Hindlimb muscle (tissue), 1 donor: ENCODE measurements around the gene FAF1. TPM values are rescaled to one million over a fixed set of nuclear protein-coding genes. Genes with fewer than 3 reads are reported as not detected.

Experiments used
- DNase-seq: peaks from one replicate; pipeline ENCODE4 v3.0.0-alpha.2; 2013
- polyA plus RNA-seq: library from polyadenylated mRNA; unstranded; fragments of 120-200 nt; gene quantifications from one replicate; pipeline ENCODE4 v1.2.1, GENCODE V29; 2013; ENCODE audit not compliant: insufficient read length

The FAF1 gene
- polyA plus RNA-seq, 1 donor = 43.5 TPM

DNA sequence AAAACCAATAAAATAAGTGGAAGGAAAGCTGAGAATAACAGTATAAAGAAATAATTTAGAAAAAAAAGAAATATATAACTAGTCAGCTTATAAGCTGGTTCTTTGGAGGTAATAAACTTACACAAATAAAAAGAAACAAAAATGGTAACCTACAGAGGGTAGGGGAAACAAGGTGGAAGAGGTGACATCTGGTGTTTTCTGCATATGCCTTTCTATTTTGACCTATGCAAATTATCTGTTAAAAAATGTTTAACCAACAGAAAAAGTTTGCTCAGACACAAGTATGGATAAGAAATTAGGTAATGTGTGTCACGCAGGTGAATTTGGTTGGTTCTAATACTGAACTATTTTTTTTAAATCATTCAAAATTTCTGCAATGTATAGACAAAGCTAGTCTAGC lies 483.3 kb downstream of the FAF1 start:
- no peak for DNase-seq

DNA sequence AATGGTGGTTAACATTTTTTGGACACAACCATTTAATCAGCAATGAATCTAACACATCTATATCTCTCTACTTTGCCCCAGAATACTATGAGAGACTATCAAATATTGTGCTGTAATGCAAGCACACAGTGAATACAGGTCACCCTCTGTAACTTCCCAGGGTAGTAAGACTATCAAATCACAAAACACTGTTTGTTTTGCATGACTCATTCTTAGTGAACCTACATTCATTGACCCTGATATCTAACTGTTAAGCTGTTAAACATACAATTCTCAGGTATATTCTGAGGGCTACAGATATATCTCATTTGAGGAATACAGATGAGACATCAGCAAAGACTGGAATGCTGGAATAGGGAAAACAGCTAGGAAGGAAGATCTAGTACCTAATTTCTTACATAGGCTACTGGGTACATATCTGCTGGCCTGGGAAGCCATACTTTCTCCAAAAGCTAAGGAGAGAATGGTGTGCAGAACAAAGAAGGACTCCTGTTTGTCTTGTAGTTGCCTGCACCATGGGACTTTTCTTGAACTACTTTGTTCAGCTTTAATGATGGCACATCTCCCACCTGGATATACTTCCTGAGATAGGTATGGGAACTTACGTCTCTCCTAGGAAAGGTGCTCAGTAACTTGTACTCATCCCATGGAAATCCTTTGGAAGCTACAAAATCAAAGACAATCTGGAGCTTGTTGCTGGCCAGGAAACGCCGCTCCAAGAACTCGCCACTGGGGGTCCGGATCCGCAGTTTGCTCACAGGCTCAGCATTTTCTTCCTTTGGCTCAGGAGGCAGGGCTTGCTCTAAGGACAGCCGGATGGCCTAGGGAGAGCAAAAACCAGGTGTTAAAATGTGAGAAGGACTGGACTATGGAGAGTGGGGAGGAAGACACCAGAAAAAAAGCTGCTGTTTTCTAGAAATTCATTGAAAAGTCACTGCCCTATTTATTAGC lies 484.9 kb downstream of the FAF1 start:
- DNase-seq = no peak

DNA sequence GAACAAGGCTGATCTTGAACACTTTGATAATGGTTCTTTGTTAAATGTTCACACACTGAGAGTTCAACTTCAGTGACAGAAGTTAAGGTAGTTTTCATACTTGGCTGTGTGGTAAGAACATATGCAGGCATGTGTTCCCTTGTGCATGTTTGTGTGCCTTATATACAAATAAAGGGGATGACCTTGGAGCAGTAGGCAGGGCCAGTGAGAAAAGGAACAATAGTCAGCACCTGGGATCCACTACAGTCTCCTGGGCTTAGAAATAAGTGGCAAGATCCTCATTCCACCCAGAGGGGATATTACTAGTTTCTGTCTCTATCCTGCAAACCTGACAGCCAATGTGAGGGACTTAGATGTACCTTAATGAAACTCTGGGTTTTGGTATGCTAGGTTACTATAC lies 486.6 kb downstream of the FAF1 start:
- DNase-seq = no peak

DNA sequence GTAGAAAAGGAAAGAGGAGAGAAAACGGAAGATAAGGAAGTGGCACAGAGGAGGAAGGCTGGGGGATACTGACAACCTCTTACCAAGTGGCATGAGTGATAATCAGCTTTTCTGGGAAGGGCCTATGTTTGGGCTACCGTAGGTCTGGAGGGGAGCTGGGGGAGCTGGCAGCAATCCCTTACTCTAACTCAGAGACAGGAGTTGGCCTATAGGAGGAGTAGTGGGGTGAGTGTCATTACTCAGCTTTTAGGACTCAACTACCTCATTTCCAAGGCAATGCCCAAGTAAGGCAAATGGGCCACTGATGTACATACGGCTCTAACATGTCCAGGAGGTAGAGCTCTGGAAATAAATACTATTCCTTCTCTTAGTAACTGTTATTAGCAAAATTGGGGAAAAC lies 488.1 kb downstream of the FAF1 start:
- DNase-seq = no peak

DNA sequence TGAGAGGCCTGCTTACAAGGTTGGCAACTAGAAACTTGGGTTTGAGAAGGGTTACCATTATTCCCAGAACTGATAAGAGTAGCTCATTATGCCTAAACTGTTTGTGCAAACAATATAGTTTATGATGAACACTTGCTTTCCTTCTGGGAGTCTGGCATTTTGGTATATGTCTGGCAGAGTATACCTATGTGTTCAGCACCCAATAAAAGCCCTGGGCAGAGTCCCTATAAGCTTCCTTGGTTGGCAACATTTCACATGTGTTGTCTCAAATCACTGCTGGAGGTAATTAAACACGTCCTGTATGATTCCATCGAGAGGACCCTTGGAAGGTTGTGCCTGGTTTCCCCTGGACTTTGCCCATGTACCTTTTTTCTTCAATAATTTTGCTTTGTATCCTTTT lies 497.1 kb downstream of the FAF1 start:
- no peak for DNase-seq

DNA sequence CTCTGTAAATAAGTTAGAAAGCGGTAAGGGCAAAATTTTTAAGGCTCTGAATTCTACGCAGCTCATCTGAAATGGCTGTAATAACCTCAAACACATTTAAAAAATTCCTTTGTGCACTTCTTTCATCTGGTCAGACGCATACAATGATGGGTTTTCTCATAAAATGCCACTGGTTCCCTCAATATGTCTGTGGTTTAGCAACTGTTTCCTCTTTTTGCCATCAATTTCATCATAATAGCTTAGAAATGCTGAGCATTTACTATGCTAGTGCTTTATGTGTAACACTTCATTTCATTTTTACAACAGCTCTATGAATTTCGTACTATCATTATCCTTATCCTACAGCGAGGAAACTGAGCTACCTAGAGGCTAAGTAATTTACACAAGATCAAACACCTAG lies 501.6 kb downstream of the FAF1 start:
- DNase-seq = no peak

DNA sequence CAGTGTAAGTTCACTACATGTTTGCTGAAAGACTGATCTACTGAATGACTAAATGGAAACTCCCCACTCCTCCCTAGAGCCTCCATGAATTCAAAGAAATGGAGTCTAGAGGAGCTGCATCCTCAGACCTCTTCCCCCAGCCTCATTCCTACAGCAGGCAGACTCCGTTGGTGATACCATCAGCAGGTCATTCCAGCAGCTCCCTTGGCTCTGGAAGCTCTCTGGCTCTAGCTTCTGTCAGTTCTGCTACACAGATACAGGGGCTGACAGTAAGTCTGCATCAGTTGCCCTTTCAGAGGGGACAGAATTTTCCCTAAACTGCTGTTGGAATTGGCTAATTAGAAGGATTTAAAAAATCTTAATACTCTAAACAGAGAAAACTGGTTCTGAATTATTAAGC lies 505.2 kb downstream of the FAF1 start:
- no peak for DNase-seq

DNA sequence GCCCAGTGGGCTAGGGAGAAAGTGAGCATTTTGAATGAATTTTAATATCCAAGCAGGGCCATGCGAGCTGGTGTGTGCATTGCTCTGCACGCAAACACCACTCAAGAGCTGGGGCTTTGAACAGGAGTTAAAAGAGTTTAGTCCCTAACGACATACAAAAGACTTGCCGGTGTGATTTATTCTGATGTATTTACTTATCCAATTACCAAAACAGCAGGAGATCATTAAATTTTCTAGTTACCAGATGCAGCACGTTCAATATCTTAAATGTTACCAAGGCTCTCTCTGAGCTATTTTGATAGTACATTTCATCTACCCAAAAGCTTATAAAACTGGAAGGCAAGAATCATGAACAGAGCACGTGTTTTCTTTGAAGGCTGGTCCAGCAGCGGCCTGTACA lies 506.8 kb downstream of the FAF1 start:
- DNase-seq = no peak

DNA sequence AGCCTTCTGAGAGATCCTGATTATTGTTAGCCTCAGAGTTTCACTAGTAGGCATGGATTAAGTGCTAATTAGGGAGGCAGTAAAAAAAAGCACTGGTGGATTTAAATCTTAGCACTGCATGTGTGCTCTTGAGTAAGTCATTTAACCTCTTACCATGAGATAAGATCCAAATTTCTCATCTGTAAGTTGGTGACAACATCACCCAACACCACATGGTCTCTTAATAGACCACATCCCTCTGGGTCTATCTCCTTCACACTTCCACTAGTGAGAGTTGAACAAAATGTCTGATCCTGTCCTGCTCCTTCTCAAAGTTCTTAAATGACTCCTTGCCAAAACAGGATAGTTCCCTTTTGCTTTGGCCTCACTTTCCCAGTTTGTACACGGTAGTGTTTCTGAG lies 507.4 kb downstream of the FAF1 start:
- DNase-seq = no peak

DNA sequence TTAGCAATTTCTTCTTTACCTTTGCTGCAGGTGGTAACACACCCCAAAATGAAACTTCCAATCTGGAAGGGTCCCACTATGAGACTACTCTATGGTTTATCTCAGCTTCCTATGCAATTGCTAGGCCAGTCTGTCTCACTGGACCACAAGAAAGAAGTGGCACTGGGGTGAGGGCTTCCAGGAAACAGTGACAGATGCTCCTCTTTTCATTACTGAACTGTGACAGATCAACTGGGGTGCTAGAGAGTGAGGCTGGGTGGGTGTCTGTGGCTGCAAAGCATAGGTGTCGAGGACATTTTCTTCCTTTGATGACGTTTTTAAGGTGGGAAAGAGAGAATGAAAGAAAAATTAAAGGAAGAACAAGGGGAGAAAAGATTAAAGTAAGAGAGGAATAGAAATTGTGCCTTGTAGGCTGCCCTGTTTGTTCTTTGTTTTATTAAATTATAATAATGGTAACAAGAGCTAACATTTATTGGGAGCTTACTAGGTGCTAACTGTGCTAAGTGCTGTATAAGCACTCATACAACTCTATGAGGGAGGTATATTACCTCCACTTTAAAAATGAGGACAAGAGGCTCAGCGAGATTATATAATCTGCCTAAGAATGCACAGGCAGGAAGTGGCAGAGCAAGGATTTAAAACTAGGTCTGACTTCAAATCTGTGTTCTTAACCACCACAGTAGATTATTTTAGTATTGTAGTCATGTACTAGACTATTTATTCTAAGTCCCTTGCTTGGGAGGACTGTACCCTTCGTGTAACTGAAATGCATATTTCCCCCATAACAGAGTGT lies 509.0 kb downstream of the FAF1 start:
- DNase-seq = no peak

DNA sequence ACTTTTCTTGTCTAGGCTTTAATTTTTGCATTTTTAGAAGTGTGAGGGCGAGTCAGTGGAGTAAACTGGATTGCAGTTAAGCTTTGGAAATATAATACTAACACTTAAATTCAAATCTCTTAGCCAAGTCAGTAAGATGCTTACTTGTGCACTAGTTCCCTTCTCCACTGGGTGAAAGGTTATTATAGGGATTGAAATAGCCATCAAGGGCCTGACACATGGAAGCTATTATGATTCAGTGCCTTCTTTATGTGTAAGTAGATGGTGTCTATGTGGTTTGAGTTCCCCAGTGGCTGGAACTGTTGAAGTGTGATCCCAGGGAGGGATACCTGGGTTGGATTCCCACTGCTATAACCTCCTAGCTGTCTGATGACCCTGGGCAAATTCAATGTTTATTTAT lies 512.1 kb downstream of the FAF1 start:
- no peak for DNase-seq

DNA sequence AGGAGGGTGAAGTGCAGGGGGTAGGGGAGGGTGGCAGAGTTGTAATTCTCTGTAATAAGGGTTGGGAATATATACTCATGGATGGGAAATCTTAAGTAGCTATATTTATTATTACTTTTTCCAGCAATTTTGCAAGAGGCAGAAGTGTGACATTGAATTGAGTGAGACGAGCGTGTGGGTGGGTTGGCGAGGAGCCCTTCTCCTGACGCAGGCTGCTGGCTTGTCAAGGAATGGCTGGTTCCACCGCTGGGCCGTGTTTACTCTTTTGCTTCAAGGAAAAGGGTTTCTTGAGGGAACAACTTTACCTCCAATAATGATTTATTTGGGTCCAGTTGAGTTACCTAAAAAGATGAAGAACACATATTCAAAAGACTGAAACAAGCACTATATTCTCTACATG lies 518.9 kb downstream of the FAF1 start:
- no peak for DNase-seq

DNA sequence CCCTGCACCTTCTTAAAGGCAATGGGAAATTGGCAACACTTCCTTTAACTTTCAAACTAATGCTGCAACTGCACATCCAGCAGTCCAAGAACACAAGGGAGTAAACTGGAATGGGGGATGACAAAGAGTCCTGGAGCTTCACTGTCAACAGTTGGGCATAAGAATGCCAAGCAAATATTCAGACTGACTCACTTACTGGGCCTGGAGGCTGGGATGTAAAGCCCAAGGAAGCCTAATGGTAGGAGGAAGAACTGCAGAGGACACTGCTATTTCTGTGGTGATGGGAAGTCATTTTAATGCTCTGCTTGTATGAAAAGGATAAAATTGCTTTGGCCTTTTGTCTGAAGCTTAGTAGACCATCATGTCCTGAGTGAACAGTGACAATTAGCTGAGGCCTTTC lies 521.1 kb downstream of the FAF1 start:
- DNase-seq = no peak

DNA sequence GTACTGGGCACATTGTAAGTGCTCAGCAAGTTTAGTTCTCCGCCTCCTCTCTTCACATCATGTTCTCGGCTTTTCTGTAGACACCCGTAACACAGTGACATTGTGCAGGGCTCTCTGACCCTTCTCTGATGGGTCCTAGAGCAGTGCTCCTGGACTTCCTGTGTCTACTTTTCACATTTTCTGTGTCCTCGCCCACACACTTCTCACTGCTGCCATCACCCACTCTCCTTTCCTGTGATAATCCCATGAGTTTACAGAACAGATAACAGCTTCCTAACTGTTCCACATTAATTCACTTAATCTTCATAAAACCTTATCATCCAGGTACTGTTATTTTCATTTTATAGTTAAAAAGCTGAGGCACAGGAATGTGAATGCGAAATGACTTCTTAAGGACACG lies 523.6 kb downstream of the FAF1 start:
- no peak for DNase-seq

DNA sequence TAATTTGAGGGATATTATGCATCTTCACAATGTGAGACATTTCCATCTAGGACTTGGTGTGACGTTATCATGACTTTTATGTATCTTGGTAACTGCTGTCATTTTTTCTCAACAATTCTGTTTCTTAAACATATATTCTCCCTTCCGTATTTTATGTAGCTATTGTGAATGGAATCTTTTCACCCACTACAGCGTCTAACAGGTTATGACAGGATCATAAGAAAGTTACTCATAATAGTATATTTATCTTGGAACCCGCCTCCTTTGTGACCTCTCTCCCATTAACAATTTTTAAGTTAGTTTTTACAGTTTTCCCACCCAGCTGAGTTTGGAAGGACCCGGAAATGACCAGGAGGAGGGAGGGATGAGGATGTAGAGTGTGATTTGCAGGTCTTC lies 530.1 kb downstream of the FAF1 start:
- DNase-seq = no peak

DNA sequence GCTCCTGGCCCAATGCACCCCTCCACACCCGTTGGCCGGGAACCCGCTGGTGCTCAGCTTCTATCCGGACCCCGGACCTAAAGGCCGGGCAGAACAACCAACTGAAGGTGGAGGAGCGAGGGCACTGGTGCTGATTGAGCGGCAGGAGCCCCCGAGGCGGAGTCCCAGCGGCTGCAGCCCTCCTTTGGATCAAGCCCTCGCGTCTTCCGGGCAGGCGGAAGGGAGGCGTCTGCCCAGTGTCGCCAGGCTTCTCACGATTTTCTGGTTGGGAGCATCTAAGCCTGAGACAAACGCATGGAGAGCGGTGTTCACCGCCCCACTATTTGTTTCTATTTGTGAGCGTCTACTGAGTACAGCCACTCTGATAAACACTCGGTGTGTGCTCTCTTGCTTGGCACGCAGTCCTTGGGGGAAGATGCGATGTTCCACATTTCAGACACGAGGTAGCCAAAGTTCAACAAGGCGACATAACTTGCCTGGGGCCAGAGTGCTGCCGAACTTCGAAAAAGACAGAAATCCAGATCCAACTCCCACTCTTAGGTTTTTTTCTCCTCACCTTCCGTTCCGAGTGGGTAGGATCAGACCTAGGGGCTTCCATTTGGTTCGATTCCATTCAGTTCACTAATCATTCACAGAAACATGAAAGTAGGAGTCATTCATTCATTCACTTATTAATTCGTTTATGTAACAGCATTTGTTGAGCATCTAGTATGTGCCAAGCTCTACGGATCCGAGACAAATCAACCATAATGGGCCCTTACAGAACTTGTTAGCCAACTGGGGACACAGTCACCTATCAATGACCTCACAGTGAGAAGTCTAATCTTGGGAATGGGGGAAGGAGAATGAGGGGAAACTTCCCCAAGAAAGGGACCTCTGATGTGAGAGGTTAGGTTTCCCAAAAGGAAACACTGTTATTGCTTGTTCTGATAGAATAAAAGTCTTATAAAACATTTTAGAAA lies 532.0 kb downstream of the FAF1 start:
- DNase-seq = no peak

DNA sequence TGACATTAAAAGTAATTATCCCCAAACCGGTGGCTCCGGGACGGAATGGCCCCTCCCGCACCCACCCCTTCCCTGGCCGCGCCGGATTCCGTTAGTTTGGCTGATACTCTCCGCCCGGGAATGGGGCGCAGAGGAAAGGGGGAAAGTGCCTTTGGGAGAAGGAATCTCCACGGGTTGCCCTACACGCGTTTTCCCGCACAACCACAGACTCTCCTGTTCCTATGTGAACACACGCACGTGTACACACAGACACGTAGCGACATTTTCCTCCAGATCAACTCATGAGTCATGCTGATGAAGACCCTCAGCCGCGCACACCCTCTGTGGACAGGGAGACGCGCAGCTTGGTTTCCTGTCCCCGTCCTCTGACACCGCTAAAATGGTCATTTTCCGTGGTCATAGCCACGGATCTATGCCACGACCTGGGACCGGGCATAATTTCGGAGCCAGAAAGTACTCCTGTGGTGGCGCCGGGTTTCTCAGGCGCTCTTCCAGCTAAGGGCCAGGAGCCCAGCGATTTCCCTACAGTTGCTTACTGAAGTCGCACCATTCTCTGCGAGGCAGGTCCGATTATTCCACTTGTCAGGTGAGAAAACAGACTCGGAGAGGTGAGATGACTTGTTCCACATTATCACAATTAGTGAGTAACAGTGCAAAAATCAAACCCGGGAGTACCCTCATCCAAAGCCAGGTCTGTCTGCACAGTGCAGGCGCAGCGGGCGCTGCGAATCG lies 532.8 kb downstream of the FAF1 start:
- DNase-seq = no peak

DNA sequence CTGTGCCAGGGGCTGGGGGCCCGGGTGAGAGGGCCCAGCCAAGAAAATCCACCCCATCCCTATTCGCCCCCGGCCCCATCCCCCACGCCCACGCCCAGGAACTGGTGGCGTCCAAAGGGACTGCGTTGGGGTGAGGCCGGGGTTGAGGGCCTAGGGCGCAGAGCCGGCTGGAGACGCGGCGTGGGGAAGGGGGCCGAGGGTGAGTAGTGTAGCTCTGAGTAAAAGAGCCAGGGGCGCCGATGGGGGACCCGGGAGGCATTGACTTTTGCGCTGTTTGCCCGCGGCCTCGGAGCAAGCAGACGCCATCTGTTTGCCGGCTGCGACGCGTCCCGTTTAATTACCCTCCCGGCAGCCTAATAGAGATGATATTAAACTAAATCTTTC lies 533.4 kb downstream of the FAF1 start:
- no peak for DNase-seq

DNA sequence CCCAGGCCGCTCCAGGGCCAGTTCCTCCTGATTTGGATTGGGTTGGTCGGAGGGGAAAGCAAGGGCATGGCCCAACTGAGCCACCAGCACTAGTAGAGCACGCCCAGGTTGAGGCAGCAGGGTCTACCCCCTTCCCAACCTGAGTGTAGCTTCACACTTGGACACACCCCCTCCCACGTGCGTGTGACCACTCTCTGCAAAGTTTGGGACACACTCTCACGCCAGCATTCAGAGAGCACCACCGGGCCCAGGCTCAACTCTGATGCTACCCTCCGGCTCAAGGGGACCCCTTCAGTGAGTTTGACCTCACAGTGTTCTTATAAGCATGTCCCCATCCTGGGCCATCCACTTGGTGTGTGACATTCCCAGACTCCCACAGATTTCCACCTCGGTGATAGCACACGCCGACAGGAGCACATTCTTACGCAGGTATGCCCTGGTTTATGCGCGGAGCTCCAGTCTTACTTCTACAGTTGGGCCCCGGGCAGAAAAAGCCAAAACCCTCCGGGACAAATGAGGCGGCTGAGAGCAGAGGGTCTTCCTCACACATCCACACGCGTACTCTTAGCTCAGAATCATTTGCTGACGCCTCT lies 533.9 kb downstream of the FAF1 start:
- DNase-seq = no peak

DNA sequence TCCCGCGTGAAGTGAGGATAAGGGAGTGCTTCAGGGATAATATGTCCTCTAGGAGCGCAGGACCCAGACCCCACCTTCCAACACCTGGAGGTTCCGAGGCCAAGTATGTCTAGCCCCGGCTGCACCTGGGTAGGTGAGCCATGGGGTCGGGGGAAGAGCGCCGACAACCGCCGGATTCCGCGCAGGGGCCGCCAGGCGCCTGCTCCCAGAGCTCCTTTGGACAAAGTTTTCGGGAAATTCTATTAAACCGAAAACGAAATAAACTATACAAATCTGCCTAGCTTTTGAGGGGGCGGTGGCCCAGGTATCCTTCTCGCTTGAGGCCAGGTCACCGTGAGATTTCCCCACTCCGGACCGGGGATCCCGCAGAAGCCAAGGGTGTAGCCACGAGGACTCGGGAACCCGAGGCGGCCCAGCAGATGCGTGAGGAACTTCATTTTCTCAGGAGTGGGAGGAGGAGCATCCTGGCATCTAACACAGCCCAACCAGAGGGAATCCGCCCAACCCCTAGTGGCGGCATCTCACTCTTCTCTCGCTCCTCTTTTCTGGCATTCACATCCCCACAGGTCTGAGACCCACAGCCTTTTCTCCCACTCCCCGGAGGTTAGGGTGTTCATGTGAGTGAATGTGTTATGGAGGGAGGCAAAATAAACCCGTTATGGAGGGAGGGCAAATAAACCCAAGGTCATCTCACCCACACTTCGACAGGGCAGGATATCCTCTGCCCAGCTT lies 534.5 kb downstream of the FAF1 start:
- DNase-seq = no peak

DNA sequence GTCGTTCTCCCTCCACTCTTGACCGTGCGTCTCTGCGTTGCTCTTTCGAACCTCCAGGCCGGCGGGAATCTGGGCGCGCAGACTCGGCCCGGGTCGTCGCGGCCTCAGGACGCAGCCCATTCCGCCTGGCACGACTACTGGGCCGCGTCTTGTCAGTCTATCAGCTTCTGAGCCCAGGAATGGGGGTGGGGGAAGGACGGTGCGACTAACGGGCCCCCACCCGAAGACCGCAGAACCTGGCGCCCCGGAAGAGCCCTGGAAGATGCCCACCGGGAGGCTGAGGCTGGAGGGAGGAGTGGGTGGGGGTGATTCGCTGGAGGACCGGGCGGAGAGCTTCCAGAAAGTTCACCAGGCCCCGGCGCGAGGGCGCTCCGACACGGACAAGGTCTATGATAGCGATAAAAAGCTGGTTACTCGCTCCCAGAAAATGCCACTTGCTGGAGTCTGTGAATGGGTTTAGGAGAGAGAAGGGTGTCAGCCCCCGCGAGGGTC lies 535.1 kb downstream of the FAF1 start:
- DNase-seq = no peak
